ENCODE results near the gene SETD3.

The SETD3 gene

GRCh38 chr14:99384450-99385417, 95.9 kb downstream of the SETD3 start:
- DNase-seq, result no peak

GRCh38 chr14:99383472-99384449, 96.9 kb downstream of the SETD3 start:
- DNase-seq, result no peak

GRCh38 chr14:99382781-99383471, 97.7 kb downstream of the SETD3 start:
- no peak for DNase-seq

- DNase-seq, result no peak
These were observed 98.6 kb downstream of the SETD3 start for GRCh38 chr14:99382071-99382470.

- DNase-seq, result no peak
These were observed 99.0 kb downstream of the SETD3 start for GRCh38 chr14:99381688-99382060.

GRCh38 chr14:99380991-99381687, 99.5 kb downstream of the SETD3 start:
- DNase-seq, result no peak

- no peak for DNase-seq
These were observed 100.3 kb downstream of the SETD3 start for GRCh38 chr14:99380402-99380801.

GRCh38 chr14:99378782-99379214, 101.9 kb downstream of the SETD3 start:
- no peak for DNase-seq

GRCh38 chr14:99377951-99378350, 102.7 kb downstream of the SETD3 start:
- DNase-seq, result no peak

GRCh38 chr14:99374964-99375363, 105.7 kb downstream of the SETD3 start:
- no peak for DNase-seq

- DNase-seq, result no peak
These were observed 116.9 kb downstream of the SETD3 start for GRCh38 chr14:99363616-99364290.

GRCh38 chr14:99363051-99363450, 117.6 kb downstream of the SETD3 start:
- no peak for DNase-seq

- no peak for DNase-seq
These were observed 119.0 kb downstream of the SETD3 start for GRCh38 chr14:99361596-99362215.

GRCh38 chr14:99360774-99361595, 119.7 kb downstream of the SETD3 start:
- DNase-seq, result no peak

GRCh38 chr14:99359906-99360305, 120.8 kb downstream of the SETD3 start:
- no peak for DNase-seq

- no peak for DNase-seq
These were observed 122.7 kb downstream of the SETD3 start for GRCh38 chr14:99357916-99358390.

- no peak for DNase-seq
These were observed 123.3 kb downstream of the SETD3 start for GRCh38 chr14:99357151-99357915.

GRCh38 chr14:99356031-99356608, 124.5 kb downstream of the SETD3 start:
- no peak for DNase-seq

All from activated CD4-positive, alpha-beta T cell treated with anti-CD3 and anti-CD28 coated beads, Interleukin-2, amount 50 U/mL, for 4 hours (primary cell).